Gastroesophageal sphincter (tissue), 3 donors: ENCODE measurements around the gene INPP5A.

ENCODE experiments used
- EP300 ChIP-seq: sonication (generic); formaldehyde crosslinking; IDR thresholded peaks from one replicate; pipeline ENCODE4 v1.6.1; 2017; ENCODE audit warnings: antibody characterized with exemption, mild to moderate bottlenecking
- POLR2AphosphoS5 ChIP-seq: sonication (generic); formaldehyde crosslinking; IDR thresholded peaks from one replicate; pipeline ENCODE4 v1.6.1; 2017; ENCODE audit warnings: antibody characterized with exemption
- TF ChIP-seq, protein P1 (sequence below), 4 experiments: fragments of 200-600 bp in 2 of 4; fragments of 450-650 bp in 2 of 4; sonication (generic) in 1 of 4; IDR thresholded peaks; one replicate each; pipeline ENCODE4 v1.5.1; 2017 to 2019; ENCODE audit warnings: antibody characterized with exemption in 4 of 4, mild to moderate bottlenecking in 2 of 4, moderate library complexity in 2 of 4

DNA sequence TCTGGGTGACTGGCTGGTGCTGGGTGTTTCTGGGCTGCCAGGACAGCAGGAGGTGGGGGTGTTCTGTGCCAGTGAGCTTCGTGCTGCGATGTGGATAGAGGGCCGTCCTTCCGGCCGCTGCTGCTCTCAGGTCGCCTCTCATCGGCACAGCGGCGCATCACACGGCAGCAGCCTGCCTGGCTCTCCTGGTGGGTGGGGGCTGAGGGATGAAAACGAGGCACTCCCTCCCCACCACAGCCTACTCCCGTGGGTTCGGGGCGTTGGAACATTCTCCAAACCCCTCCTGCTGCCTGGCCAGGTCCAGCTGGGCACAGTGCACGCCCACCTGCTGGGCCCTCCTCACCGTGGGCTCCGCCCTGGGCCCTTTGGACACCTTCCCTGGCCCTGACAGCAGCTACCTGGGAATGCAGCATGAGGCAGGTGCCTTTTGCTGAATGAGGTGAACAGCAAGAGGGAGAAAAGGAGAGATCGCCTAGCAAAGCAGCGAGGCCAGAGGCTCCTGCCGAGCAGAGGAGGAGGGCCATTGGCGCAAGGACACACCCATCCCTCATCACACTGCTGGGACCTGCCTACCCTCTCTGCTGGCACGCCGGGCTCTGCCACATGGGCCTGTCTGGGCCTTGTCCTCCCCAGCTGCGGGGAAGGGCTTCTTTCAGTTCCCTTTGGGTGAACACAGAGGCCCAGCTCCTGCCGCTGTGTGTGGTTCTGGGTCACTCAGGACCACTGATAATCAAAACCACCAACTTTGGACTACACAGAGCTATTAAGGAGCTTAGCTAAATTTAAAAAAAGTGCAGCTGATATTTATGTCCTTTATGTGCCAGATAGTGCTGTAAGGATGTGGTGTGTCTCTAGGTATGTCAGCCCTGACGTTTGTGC is 33.4 kb downstream of the INPP5A start:
- TF ChIP-seq EP300, result no peak
- TF ChIP-seq, protein P1, sequence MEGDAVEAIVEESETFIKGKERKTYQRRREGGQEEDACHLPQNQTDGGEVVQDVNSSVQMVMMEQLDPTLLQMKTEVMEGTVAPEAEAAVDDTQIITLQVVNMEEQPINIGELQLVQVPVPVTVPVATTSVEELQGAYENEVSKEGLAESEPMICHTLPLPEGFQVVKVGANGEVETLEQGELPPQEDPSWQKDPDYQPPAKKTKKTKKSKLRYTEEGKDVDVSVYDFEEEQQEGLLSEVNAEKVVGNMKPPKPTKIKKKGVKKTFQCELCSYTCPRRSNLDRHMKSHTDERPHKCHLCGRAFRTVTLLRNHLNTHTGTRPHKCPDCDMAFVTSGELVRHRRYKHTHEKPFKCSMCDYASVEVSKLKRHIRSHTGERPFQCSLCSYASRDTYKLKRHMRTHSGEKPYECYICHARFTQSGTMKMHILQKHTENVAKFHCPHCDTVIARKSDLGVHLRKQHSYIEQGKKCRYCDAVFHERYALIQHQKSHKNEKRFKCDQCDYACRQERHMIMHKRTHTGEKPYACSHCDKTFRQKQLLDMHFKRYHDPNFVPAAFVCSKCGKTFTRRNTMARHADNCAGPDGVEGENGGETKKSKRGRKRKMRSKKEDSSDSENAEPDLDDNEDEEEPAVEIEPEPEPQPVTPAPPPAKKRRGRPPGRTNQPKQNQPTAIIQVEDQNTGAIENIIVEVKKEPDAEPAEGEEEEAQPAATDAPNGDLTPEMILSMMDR (IDR thresholded peaks at IDR 0.05), result no peak
- no peak for TF ChIP-seq POLR2AphosphoS5
